Measurements from ENCODE around the gene MED13L.

Gene MED13L

DNA sequence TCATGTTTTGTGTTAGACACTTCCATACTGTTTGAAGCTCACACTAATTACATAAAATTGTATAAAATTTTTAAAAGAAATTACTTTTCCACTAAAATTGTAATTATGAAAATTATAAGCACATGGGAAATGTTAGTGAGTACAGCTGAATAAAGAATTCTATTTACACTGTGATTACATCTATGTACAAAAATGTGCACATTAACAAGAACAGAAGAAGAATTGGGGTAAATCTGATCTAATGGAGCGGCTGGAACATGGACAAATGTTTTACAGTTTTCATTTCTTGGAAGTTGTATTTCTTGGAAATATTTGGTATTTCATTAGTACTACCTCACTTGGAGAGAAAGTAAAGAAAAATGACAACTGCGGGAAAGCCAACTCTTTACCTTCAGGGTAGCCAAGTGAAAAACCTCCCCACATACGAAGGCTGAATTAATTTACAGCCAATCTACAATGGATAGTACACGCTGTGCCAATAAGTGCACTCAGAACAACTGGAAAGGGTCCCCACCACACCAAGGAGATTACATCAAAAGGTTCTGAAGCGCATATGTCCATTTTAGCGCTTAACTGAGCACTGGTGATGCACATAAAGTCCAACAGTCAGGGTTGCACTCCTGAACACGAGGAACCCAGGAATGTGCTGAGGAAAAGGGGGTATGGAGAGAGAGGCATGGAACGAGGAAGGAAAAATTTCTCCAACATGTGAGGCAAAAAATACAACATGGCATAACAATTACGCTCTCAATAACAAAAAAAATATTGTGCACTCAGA is 17.5 kb downstream of the MED13L start:
- Histone ChIP-seq H3K36me3 (ENCODE audit: control insufficient read depth, insufficient read depth, low read length, severe bottlenecking) (no peaks in the 10 kb centered on the region), H3K4me3 (ENCODE audit: low read length) (no peak overlapping the region), H3K9ac (ENCODE audit: low read length) (no peak overlapping the region), H3K4me1 (ENCODE audit: control insufficient read depth, insufficient read depth, low read length) (peaks cover 62% of the 10 kb centered on the region), H3K27me3 (replicated peaks; ENCODE audit: control insufficient read depth, insufficient read depth, low read length) (no peaks in the 10 kb centered on the region), H3K9me3 (ENCODE audit: control insufficient read depth, low read length) (no peaks in the 10 kb centered on the region)
- DNase-seq (ENCODE audit: low read depth) = no peak

DNA sequence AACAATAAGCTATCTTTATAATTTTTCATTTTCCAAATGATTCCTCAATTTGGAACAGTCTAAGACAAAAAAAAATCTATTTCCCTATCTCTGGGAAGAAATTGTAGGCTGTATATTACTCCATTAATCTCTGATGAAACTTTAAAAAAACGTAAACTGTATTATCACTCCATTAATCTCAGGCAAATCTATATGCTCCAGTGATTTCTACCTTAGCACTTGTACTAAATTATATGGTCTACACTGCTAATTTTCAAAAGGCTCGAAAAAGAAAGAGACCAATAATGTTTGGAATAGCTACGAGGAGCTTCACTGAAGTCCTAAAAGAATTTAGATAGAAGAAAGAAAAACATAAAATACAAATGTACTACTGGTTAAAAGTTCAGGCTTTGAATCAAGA is 19.7 kb downstream of the MED13L start:
- Histone ChIP-seq H3K9ac (ENCODE audit: low read length) (no peak overlapping the region), H3K4me3 (ENCODE audit: low read length) (no peak overlapping the region), H3K9me3 (ENCODE audit: control insufficient read depth, low read length) (no peaks in the 10 kb centered on the region), H3K36me3 (ENCODE audit: control insufficient read depth, insufficient read depth, low read length, severe bottlenecking) (no peaks in the 10 kb centered on the region), H3K4me1 (ENCODE audit: control insufficient read depth, insufficient read depth, low read length) (peaks cover 44% of the 10 kb centered on the region), H3K27me3 (replicated peaks; ENCODE audit: control insufficient read depth, insufficient read depth, low read length) (no peaks in the 10 kb centered on the region)
- no peak for DNase-seq (ENCODE audit: low read depth)

DNA sequence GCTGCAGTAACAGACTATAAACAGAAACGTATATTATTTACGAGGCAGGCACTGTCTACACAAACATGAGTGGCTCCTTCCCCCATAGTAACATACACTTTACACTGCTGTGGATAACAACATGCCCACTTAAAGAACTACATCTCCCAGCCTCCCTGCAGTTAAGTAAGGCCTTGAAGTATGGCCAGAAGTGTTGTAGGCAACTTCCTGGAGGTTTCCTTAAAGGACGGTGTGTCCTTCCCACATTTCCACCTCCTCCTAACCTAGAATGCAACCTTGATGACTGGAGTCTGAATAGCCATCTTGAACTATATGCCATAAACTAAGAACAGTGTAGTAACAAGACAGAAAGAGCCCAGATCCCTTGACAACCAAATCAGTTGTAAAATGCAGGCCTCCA is 20.3 kb downstream of the MED13L start:
- Histone ChIP-seq H3K9me3 (ENCODE audit: control insufficient read depth, low read length) (no peaks in the 10 kb centered on the region), H3K27me3 (replicated peaks; ENCODE audit: control insufficient read depth, insufficient read depth, low read length) (no peaks in the 10 kb centered on the region), H3K4me3 (ENCODE audit: low read length) (no peak overlapping the region), H3K9ac (ENCODE audit: low read length) (no peak overlapping the region), H3K36me3 (ENCODE audit: control insufficient read depth, insufficient read depth, low read length, severe bottlenecking) (no peaks in the 10 kb centered on the region), H3K4me1 (ENCODE audit: control insufficient read depth, insufficient read depth, low read length) (peaks cover 38% of the 10 kb centered on the region)
- DNase-seq (ENCODE audit: low read depth) = no peak

DNA sequence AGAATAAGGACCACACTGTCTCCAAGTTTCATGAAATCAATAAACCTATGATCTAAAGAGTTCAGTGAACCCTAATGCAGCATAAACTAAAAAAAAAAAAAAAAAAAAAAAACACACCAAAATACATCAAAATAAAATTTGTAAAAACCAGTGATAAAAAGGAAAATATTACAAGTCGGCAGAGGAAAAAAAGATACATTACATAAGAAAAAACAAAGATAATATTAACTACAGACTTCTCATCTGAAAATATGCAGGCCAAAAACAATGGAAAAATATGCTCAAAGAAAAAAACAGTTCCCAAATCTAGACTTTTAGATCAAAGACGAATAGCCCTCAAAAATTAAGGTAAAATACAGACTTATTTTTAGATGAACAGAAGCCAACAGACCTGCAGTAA is 27.6 kb downstream of the MED13L start:
- H3K36me3 ChIP-seq (ENCODE audit: control insufficient read depth, insufficient read depth, low read length, severe bottlenecking) = no peaks in the 10 kb centered on the region
- H3K9me3 ChIP-seq (ENCODE audit: control insufficient read depth, low read length) = peaks cover 13% of the 10 kb centered on the region
- no peaks in the 10 kb centered on the region for H3K27me3 ChIP-seq (replicated peaks; ENCODE audit: control insufficient read depth, insufficient read depth, low read length)
- peaks cover 6% of the 10 kb centered on the region for H3K4me1 ChIP-seq (ENCODE audit: control insufficient read depth, insufficient read depth, low read length)
- no peak overlapping the region for H3K9ac ChIP-seq (ENCODE audit: low read length)
- no peak overlapping the region for H3K4me3 ChIP-seq (ENCODE audit: low read length)
- DNase-seq (ENCODE audit: low read depth) = no peak

DNA sequence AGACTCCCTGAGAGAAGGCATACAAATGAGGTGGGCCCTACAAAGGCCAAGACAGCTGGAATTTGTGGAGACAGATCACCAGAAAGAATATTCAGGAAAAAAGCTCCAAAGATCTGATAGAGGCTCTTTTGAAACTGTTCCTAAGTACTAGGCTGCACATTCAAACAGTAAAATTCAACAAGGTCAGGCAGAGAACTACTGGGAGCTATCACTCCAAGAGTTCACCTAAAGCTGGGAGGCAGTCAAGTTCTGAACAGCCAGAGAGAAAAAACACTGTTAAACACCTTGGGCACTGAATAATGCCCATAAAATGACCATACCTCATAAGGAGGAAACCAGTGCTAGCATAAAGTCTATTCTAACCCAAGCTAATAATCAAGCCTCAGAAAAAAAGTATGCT is 28.6 kb downstream of the MED13L start:
- Histone ChIP-seq H3K4me1 (ENCODE audit: control insufficient read depth, insufficient read depth, low read length) (peaks cover 7% of the 10 kb centered on the region), H3K36me3 (ENCODE audit: control insufficient read depth, insufficient read depth, low read length, severe bottlenecking) (no peaks in the 10 kb centered on the region), H3K27me3 (replicated peaks; ENCODE audit: control insufficient read depth, insufficient read depth, low read length) (no peaks in the 10 kb centered on the region), H3K9ac (ENCODE audit: low read length) (no peak overlapping the region), H3K9me3 (ENCODE audit: control insufficient read depth, low read length) (peaks cover 13% of the 10 kb centered on the region), H3K4me3 (ENCODE audit: low read length) (no peak overlapping the region)
- no peak for DNase-seq (ENCODE audit: low read depth)

DNA sequence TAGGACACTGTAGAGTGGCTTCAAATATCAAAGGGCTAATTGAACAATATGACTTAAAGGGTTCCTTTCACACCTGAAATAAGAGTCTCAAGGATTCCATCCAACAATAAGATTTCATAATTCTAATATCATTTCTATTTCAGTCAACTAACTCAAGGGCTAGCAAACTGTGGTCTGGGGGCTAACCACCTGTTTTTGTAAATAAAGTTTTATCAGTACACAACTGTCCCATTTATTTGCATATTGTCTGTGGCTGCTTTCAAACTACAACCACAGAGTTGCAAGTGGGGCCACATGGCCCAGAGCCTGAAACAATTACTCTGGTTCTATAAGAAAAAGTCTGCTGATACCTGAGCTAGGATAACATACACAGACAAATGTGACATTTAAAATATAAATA is 29.1 kb downstream of the MED13L start:
- Histone ChIP-seq H3K36me3 (ENCODE audit: control insufficient read depth, insufficient read depth, low read length, severe bottlenecking) (no peaks in the 10 kb centered on the region), H3K9me3 (ENCODE audit: control insufficient read depth, low read length) (peaks cover 13% of the 10 kb centered on the region), H3K4me1 (ENCODE audit: control insufficient read depth, insufficient read depth, low read length) (peaks cover 12% of the 10 kb centered on the region), H3K27me3 (replicated peaks; ENCODE audit: control insufficient read depth, insufficient read depth, low read length) (no peaks in the 10 kb centered on the region), H3K9ac (ENCODE audit: low read length) (no peak overlapping the region), H3K4me3 (ENCODE audit: low read length) (no peak overlapping the region)
- no peak for DNase-seq (ENCODE audit: low read depth)

DNA sequence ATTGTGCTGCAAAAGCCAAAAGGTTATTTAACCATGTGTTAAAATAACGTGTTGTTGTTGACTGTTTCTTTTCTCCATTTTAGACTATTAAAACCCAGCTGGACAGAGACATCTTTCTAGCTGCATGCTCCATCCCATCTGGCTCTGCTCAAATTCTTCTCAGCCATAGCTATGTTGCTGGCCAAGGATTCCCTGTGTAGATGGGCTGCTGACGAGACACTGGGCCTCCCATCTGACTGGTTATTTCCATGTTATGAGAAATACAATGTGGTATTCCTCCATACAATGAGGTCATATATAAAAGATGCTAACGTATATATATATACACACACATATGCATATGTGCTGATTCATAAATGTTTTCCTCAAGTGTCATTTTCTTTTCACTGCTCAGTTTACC is 30.1 kb downstream of the MED13L start:
- Histone ChIP-seq H3K9me3 (ENCODE audit: control insufficient read depth, low read length) (peaks cover 13% of the 10 kb centered on the region), H3K9ac (ENCODE audit: low read length) (no peak overlapping the region), H3K4me1 (ENCODE audit: control insufficient read depth, insufficient read depth, low read length) (peaks cover 16% of the 10 kb centered on the region), H3K36me3 (ENCODE audit: control insufficient read depth, insufficient read depth, low read length, severe bottlenecking) (no peaks in the 10 kb centered on the region), H3K27me3 (replicated peaks; ENCODE audit: control insufficient read depth, insufficient read depth, low read length) (no peaks in the 10 kb centered on the region), H3K4me3 (ENCODE audit: low read length) (no peak overlapping the region)
- peak; percentile 30 for DNase-seq (ENCODE audit: low read depth)

DNA sequence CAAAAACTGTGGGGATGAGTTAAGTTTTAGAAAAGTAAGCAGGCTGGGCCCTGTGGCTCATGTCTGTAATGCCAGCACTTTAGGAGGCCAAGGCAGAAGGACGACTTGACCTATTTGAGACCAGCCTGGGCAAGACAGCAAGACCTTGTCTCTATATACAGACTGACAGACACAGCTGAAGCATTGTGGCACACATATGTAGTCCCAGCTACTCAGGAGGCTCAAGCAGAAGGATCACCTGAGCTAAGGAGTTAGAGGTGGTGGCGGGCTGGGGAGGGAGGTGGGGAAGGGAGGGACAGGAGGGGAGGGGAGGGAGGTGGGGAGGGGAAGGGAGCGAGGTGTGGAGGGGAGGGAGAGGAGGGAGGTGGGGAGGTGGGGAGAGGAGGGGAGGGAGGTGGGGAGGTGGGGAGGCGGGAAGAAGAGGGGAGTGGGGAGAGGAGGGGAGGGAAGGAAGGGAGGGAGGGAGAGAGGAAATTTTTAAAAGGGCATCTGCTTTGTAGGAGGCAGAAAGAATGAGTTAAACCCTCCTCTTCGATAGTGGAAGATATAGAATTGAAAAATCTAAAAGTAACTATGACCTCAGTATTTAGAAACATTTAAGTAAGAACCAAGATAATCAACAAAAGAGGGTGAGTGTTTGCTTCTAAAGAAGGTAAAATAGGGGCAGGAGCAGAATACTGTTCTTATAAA is 30.9 kb downstream of the MED13L start:
- Histone ChIP-seq H3K4me1 (ENCODE audit: control insufficient read depth, insufficient read depth, low read length) (peaks cover 16% of the 10 kb centered on the region), H3K27me3 (replicated peaks; ENCODE audit: control insufficient read depth, insufficient read depth, low read length) (no peaks in the 10 kb centered on the region), H3K4me3 (ENCODE audit: low read length) (no peak overlapping the region), H3K36me3 (ENCODE audit: control insufficient read depth, insufficient read depth, low read length, severe bottlenecking) (no peaks in the 10 kb centered on the region), H3K9me3 (ENCODE audit: control insufficient read depth, low read length) (peaks cover 13% of the 10 kb centered on the region), H3K9ac (ENCODE audit: low read length) (no peak overlapping the region)
- no peak for DNase-seq (ENCODE audit: low read depth)

DNA sequence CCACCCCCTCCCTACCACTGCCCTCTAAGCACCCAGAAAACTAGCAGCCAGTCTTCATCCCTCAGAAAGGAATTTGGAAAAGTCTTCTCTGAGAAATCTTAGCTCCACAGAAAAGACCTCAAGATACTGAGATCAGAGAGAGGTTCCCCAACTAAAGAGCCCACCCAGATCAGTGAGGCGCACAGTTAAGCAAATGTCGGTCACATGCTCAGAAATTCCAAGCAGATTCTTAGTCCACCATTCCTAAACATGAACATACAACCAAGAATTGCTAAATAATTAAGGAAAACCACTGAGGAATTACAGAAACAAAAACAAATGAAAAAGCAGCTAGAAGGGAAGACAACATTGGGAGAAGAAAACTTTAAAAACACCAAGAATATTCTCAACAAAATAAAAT is 32.3 kb downstream of the MED13L start:
- no peak overlapping the region for H3K9ac ChIP-seq (ENCODE audit: low read length)
- no peaks in the 10 kb centered on the region for H3K27me3 ChIP-seq (replicated peaks; ENCODE audit: control insufficient read depth, insufficient read depth, low read length)
- DNase-seq (ENCODE audit: low read depth) = no peak
- peaks cover 13% of the 10 kb centered on the region for H3K9me3 ChIP-seq (ENCODE audit: control insufficient read depth, low read length)
- no peaks in the 10 kb centered on the region for H3K36me3 ChIP-seq (ENCODE audit: control insufficient read depth, insufficient read depth, low read length, severe bottlenecking)
- H3K4me1 ChIP-seq (ENCODE audit: control insufficient read depth, insufficient read depth, low read length) = peaks cover 20% of the 10 kb centered on the region
- no peak overlapping the region for H3K4me3 ChIP-seq (ENCODE audit: low read length)

DNA sequence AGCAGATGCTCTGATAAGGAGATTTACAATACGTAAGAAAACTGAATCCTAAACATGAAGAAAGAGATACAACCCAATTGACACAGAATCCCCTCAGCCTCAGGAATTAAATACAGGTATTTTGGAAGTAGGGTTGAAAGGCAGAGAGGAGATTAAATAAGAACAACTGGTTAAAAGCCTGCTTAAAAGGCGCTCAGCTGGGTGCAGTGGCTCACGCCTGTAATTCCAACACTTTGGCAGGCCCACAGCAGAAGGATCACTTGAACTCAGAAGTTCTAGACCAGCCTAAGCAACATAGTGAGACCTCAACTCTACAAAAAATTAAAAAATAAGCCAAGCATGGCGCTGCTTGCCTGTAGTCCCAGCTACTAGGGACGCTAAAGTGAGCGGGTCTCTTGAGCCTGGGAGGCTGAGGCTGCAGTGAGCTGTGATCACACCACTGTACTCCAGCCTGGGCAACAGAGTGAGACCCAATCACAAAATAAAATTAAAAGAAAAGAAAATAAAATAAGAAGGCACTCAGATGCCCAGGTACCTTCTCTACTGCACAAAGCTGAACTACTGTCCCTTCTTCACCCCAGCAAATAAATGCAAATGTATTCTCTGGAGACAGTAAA is 32.9 kb downstream of the MED13L start:
- DNase-seq (ENCODE audit: low read depth) = no peak
- no peaks in the 10 kb centered on the region for H3K36me3 ChIP-seq (ENCODE audit: control insufficient read depth, insufficient read depth, low read length, severe bottlenecking)
- H3K9me3 ChIP-seq (ENCODE audit: control insufficient read depth, low read length) = peaks cover 7% of the 10 kb centered on the region
- H3K9ac ChIP-seq (ENCODE audit: low read length) = no peak overlapping the region
- H3K27me3 ChIP-seq (replicated peaks; ENCODE audit: control insufficient read depth, insufficient read depth, low read length) = no peaks in the 10 kb centered on the region
- H3K4me3 ChIP-seq (ENCODE audit: low read length) = no peak overlapping the region
- H3K4me1 ChIP-seq (ENCODE audit: control insufficient read depth, insufficient read depth, low read length) = peaks cover 20% of the 10 kb centered on the region

DNA sequence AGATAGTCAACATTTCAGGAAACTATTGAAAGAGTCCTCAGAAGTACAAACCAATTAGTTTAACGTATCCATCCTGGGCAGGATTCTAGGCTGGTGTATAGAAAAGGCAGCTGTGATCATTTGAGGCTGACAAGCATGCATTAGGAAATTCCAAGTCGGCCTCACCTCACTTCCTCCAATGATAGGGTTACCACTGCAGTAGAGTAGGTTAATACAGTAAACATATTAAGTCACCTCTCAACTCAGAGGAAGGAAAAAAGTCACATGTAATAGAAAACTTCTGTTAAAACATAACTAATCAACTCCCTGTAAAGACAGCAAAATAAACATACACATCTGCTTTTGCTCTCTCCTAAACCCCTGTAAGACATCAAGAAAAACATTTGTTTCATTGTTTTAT is 33.5 kb downstream of the MED13L start:
- Histone ChIP-seq H3K9me3 (ENCODE audit: control insufficient read depth, low read length) (peaks cover 1% of the 10 kb centered on the region), H3K4me3 (ENCODE audit: low read length) (no peak overlapping the region), H3K4me1 (ENCODE audit: control insufficient read depth, insufficient read depth, low read length) (peaks cover 20% of the 10 kb centered on the region), H3K27me3 (replicated peaks; ENCODE audit: control insufficient read depth, insufficient read depth, low read length) (no peaks in the 10 kb centered on the region), H3K36me3 (ENCODE audit: control insufficient read depth, insufficient read depth, low read length, severe bottlenecking) (no peaks in the 10 kb centered on the region), H3K9ac (ENCODE audit: low read length) (no peak overlapping the region)
- DNase-seq (ENCODE audit: low read depth) = peak; percentile 37

All from adipocyte (in vitro differentiated cells).